Gastrocnemius medialis (tissue), 4 donors: Measurements from ENCODE around the gene GSG1L.

ENCODE experiments used
- CTCF ChIP-seq, 5 experiments: fragments of 450-650 bp in 3 of 5; fragments of 200-600 bp in 2 of 5; sonication (generic) in 2 of 5; IDR thresholded peaks in 4 of 5; conservative IDR thresholded peaks in 1 of 5; 1 replicate in 4 of 5; 2 replicates in 1 of 5; pipeline ENCODE4 v1.5.1; 2016 to 2019; ENCODE audit warnings: antibody characterized with exemption in 5 of 5, mild to moderate bottlenecking in 3 of 5, moderate library complexity in 3 of 5
- POLR2A ChIP-seq, 2 donors: fragments of 450-650 bp; IDR thresholded peaks; one replicate each; pipeline ENCODE4 v1.6.1; 2017; ENCODE audit warnings: antibody characterized with exemption in 2 of 2, mild to moderate bottlenecking in 2 of 2, moderate library complexity in 2 of 2

- no peak for TF ChIP-seq CTCF (IDR thresholded peaks at IDR 0.05 in 4 of 5, conservative IDR thresholded peaks at IDR 0.05 in 1 of 5)
- no peak for TF ChIP-seq POLR2A (IDR thresholded peaks at IDR 0.05)
Observed at GRCh38 chr16:27752241-27752640, 311.3 kb downstream of the GSG1L start.
